Endothelial cell of umbilical vein (primary cell): ENCODE data around the gene SLC37A1. TPM values are rescaled to one million over a fixed set of nuclear protein-coding genes. Genes with fewer than 3 reads are reported as not detected.

Experiments
- BruUV-seq: library from RNA; stranded (reverse); fragments of 400-500 nt; replicated peaks from 2 replicates; lab custom pipeline; 2021; lab: Mats Ljungman, UMichigan
- CTCF ChIA-PET: fragments of 300-600, 350-600 bp; sonication (Branson Sonifier 250); formaldehyde crosslinking; loops from one replicate; lab custom pipeline; 2021; ENCODE audit warnings: antibody characterized with exemption, inconsistent platforms; lab: Charles Lee
- POLR2A ChIA-PET: fragments of 300-600, 350-600 bp; sonication (Branson Sonifier 250); formaldehyde crosslinking; loops from one replicate; lab custom pipeline; 2021; ENCODE audit warnings: antibody characterized with exemption, inconsistent platforms; lab: Charles Lee
- DNase-seq: peaks from one replicate; pipeline ENCODE4 v3.0.0-alpha.2; 2011; ENCODE audit warnings: low read depth, low spot score
- FAIRE-seq: peaks from 2 replicates; lab custom pipeline; 2011; peaks lifted over from hg19 to GRCh38; lab: Jason Lieb, UNC
- H2AFZ ChIP-seq: 2 replicates; pipeline ENCODE4 v1.6.0; 2012; ENCODE audit warnings: low read depth, low read length, control low read depth, inconsistent platforms
- H3K27ac ChIP-seq: 2 replicates; pipeline ENCODE4 v1.5.1; 2011; ENCODE audit warnings: low read depth, mild to moderate bottlenecking, control low read depth, low read length, moderate library complexity; ENCODE audit not compliant: insufficient read depth
- H3K27me3 ChIP-seq, 2 experiments: 2 replicates each; pipeline versions ENCODE4 v1.6.0 to v1.6.1; 2011; ENCODE audit warnings: low read length in 2 of 2, mixed read lengths in 1 of 2; ENCODE audit not compliant: control insufficient read depth in 2 of 2, insufficient read depth in 2 of 2
- H3K36me3 ChIP-seq, 2 experiments: 2 replicates in 1 of 2; 3 replicates in 1 of 2; pipeline ENCODE4 v1.5.1; 2011; ENCODE audit warnings: low read length in 2 of 2, mild to moderate bottlenecking in 1 of 2, moderate library complexity in 1 of 2; ENCODE audit not compliant: control insufficient read depth in 2 of 2, insufficient read depth in 2 of 2; ENCODE audit errors: extremely low read depth in 1 of 2
- H3K4me1 ChIP-seq: 3 replicates; pipeline ENCODE4 v1.5.1; 2011; ENCODE audit warnings: mild to moderate bottlenecking, low read length; ENCODE audit not compliant: control insufficient read depth, insufficient read depth; ENCODE audit errors: extremely low read depth
- H3K4me2 ChIP-seq: 2 replicates; pipeline ENCODE4 v1.6.1; 2011; ENCODE audit warnings: low read length, control low read depth, mixed read lengths; ENCODE audit not compliant: insufficient read depth
- H3K4me3 ChIP-seq, 3 experiments: fragments of 200-600 bp in 1 of 3; sonication (generic), shearing (Covaris generic) in 1 of 3; replicated peaks in 1 of 3; 2 replicates each; pipeline ENCODE4 v1.5.1; 2011 to 2016; ENCODE audit warnings: control low read depth in 3 of 3, low read length in 3 of 3, mild to moderate bottlenecking in 2 of 3, inconsistent platforms in 1 of 3, low read depth in 1 of 3, moderate library complexity in 1 of 3; ENCODE audit not compliant: insufficient read depth in 1 of 3
- H3K79me2 ChIP-seq: 2 replicates; pipeline ENCODE4 v1.6.0; 2012; ENCODE audit warnings: low read length, inconsistent platforms; ENCODE audit not compliant: control insufficient read depth, insufficient read depth
- H3K9ac ChIP-seq: replicated peaks from 2 replicates; pipeline ENCODE3; 2011; ENCODE audit warnings: low read length, control low read depth; ENCODE audit not compliant: insufficient read depth; ENCODE audit errors: extremely low read depth
- H3K9me1 ChIP-seq: replicated peaks from 3 replicates; pipeline ENCODE4 v1.6.0; 2011; ENCODE audit warnings: mild to moderate bottlenecking, low read length; ENCODE audit not compliant: control insufficient read depth, insufficient read depth; ENCODE audit errors: extremely low read depth
- H3K9me3 ChIP-seq: replicated peaks from 2 replicates; pipeline ENCODE4 v1.5.1; 2012; ENCODE audit warnings: low read length, inconsistent platforms; ENCODE audit not compliant: control insufficient read depth, insufficient read depth
- H4K20me1 ChIP-seq: replicated peaks from 2 replicates; pipeline ENCODE3; 2011; ENCODE audit warnings: mild to moderate bottlenecking, low read length; ENCODE audit not compliant: control insufficient read depth, insufficient read depth; ENCODE audit errors: extremely low read depth
- EZH2 ChIP-seq: IDR thresholded peaks from 2 replicates; pipeline ENCODE4 v1.6.1; 2012; ENCODE audit warnings: borderline replicate concordance, low read depth, mild to moderate bottlenecking, moderate library complexity, low read length, inconsistent platforms; ENCODE audit not compliant: severe bottlenecking
- FOS ChIP-seq: IDR thresholded peaks from 2 replicates; pipeline ENCODE4 v1.6.1; 2011; ENCODE audit warnings: mild to moderate bottlenecking, low read length, moderate library complexity, borderline replicate concordance; ENCODE audit not compliant: insufficient read depth
- GATA2 ChIP-seq: IDR thresholded peaks from 2 replicates; pipeline ENCODE4 v1.7.0; 2011; ENCODE audit warnings: low read depth, mild to moderate bottlenecking, moderate library complexity, mixed read lengths, low read length; ENCODE audit not compliant: insufficient read length, insufficient read depth
- JUN ChIP-seq: IDR thresholded peaks from 2 replicates; pipeline ENCODE4 v1.6.1; 2011; ENCODE audit warnings: borderline replicate concordance, low read depth; ENCODE audit not compliant: insufficient read length, insufficient read depth
- MYC ChIP-seq: IDR thresholded peaks from one replicate; pipeline ENCODE4 v1.6.1; 2011; ENCODE audit warnings: mild to moderate bottlenecking, low read depth, low read length
- POLR2A ChIP-seq: IDR thresholded peaks from 2 replicates; pipeline ENCODE4 v1.6.1; 2012; ENCODE audit warnings: low read depth, mild to moderate bottlenecking, control low read depth, low read length
- POLR2AphosphoS5 ChIP-seq: IDR thresholded peaks from 2 replicates; pipeline ENCODE4 v1.6.1; 2012; ENCODE audit warnings: low read depth, mild to moderate bottlenecking, control low read depth, low read length, moderate library complexity; ENCODE audit not compliant: insufficient read depth
- dilution Hi-C: fragments of 300-500 bp; cut with MboI; formaldehyde crosslinking; loops from one replicate; pipeline ENCODE4 v1.15.0; 2019; ENCODE audit warnings: low sequenced_read_pairs; ENCODE audit not compliant: extremely low pct_ligation_motif_present
- intact Hi-C: fragments of 100-400 bp; cut with micrococcal nuclease; formaldehyde crosslinking; loops from one replicate; pipeline ENCODE4 v1.10.0; 2022
- polyA plus RNA-seq, 4 experiments: library from polyadenylated mRNA; depleted of rRNA in 3 of 4; stranded (reverse) in 3 of 4; unstranded in 1 of 4; fragments of >200 nt; gene quantifications; 2 replicates each; pipeline versions ENCODE4 v1.2.1 to v1.2.3, GENCODE V29; 2011 to 2012; ENCODE audit warnings: missing spikeins in 1 of 4
- total RNA-seq: library from RNA; stranded (reverse); gene quantifications from 2 replicates; pipeline ENCODE4 v1.2.3, GENCODE V29; 2021
- TF ChIP-seq, protein P1 (sequence below), 2 donors: IDR thresholded peaks; 1 replicate in 1 of 2; 2 replicates in 1 of 2; pipeline ENCODE4 v1.5.1; 2011; ENCODE audit warnings: low read length in 2 of 2, mild to moderate bottlenecking in 2 of 2, moderate library complexity in 2 of 2, control low read depth in 1 of 2, inconsistent platforms in 1 of 2, low read depth in 1 of 2; ENCODE audit not compliant: insufficient read depth in 1 of 2; ENCODE audit errors: extremely low read depth in 1 of 2
- TF ChIP-seq, protein P2 (sequence below): IDR thresholded peaks from 2 replicates; pipeline ENCODE4 v1.6.1; 2011; ENCODE audit not compliant: insufficient read depth, insufficient read length

Gene SLC37A1
- total and polyA plus RNA-seq, 2 donors (not counting 3 experiments of a cell fraction or from before 2014, with no cell fraction given): 4.7 to 7.6 TPM

DNA sequence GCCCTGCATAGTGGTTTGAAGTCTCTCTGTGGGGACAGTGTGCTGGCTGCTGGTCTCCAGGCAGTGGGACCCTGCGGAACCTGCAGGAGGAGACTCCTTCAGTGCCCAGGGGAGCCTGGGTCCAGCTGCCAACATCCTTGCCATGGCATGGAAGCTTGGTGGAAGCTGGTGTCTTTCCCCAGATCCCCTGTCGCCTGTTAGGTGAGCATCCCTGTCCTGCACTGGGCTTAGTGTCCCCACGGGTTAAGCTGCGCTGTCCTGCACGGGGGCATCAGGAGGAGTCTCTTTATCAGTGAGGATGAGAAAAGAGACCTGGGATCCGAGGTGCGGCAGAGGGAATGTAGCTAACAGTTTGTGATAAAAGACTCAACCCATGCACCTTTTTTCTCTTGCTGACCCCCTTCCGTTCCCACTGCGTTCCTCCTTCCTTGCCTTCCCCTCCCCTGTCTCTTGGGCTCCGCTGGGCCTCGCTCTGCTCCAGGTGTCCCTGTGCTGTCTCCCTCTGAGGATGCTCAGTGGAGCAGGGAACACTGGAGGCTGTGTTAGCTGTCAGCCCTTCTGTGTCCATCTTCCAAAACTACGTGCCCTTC lies 59.3 kb downstream of the SLC37A1 start:
- no peaks in the 10 kb centered on the region for H3K27me3 ChIP-seq
- H3K4me1 ChIP-seq: no peaks in the 10 kb centered on the region
- TF ChIP-seq, protein P1, sequence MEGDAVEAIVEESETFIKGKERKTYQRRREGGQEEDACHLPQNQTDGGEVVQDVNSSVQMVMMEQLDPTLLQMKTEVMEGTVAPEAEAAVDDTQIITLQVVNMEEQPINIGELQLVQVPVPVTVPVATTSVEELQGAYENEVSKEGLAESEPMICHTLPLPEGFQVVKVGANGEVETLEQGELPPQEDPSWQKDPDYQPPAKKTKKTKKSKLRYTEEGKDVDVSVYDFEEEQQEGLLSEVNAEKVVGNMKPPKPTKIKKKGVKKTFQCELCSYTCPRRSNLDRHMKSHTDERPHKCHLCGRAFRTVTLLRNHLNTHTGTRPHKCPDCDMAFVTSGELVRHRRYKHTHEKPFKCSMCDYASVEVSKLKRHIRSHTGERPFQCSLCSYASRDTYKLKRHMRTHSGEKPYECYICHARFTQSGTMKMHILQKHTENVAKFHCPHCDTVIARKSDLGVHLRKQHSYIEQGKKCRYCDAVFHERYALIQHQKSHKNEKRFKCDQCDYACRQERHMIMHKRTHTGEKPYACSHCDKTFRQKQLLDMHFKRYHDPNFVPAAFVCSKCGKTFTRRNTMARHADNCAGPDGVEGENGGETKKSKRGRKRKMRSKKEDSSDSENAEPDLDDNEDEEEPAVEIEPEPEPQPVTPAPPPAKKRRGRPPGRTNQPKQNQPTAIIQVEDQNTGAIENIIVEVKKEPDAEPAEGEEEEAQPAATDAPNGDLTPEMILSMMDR (IDR thresholded peaks at IDR 0.05; ENCODE audit: extremely low read depth in 1 of 2, insufficient read depth in 1 of 2, low read depth in 1 of 2, low read length in 2 of 2): no peak
- TF ChIP-seq EZH2 (no peak), FOS (no peak), JUN (no peak), POLR2AphosphoS5 (no peak), GATA2 (no peak), POLR2A (no peak), MYC (no peak)
- TF ChIP-seq, protein P2, sequence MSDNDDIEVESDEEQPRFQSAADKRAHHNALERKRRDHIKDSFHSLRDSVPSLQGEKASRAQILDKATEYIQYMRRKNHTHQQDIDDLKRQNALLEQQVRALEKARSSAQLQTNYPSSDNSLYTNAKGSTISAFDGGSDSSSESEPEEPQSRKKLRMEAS: no peak
- no peaks in the 10 kb centered on the region for H4K20me1 ChIP-seq
- no peaks in the 10 kb centered on the region for H3K79me2 ChIP-seq
- BruUV-seq: no TSS peak
- H3K9ac ChIP-seq: no peak overlapping the region
- dilution Hi-C loops: no loop called here
- H3K4me2 ChIP-seq: no peak overlapping the region
- ChIA-PET POLR2A (no interaction called here), CTCF (no interaction called here)
- DNase-seq (no peak), FAIRE-seq (no peak)
- no peak overlapping the region for H3K27ac ChIP-seq
- no peak overlapping the region for H2AFZ ChIP-seq
- intact Hi-C loops: no loop called here
- no peak overlapping the region for H3K4me3 ChIP-seq
- no peaks in the 10 kb centered on the region for H3K9me1 ChIP-seq
- no peaks in the 10 kb centered on the region for H3K36me3 ChIP-seq
- no peaks in the 10 kb centered on the region for H3K9me3 ChIP-seq
